Hepatic stellate cell (primary cell): ENCODE results near the gene TTLL11.
"Not testable (repeated sequence)": the region's sequence is repeated elsewhere in the genome, so short reads cannot be mapped to it uniquely, and the experiment has no call there.

Source experiments
- DNase-seq: peaks from one replicate; pipeline ENCODE4 v3.0.0; 2011; ENCODE audit warnings: low spot score

The TTLL11 gene

GRCh38 chr9:122125509-122126330 is 32.6 kb upstream of the TTLL11 start:
- peak; percentile 50 for DNase-seq

GRCh38 chr9:122125158-122125508 is 32.0 kb upstream of the TTLL11 start:
- peak; percentile 94 for DNase-seq

DNA sequence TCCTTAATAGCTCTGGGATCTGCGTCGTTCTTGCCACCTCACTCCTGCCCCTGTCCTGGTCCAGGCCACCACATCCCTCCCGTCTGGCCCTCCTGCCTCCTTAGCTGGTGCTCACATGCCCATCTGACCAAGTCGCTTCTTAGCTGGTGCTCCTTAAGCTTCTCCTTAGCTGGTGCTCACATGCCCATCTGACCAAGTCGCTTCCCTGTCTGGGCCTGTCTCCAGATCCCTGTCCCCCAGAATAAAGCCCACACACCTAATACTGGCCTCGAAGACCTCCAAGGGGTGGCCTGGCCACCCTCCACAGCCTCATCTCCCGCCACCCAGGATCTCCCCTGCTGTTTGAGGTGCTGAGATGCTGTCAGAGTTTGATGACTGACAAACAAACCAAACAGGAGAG is 31.4 kb upstream of the TTLL11 start:
- DNase-seq, result no peak

DNA sequence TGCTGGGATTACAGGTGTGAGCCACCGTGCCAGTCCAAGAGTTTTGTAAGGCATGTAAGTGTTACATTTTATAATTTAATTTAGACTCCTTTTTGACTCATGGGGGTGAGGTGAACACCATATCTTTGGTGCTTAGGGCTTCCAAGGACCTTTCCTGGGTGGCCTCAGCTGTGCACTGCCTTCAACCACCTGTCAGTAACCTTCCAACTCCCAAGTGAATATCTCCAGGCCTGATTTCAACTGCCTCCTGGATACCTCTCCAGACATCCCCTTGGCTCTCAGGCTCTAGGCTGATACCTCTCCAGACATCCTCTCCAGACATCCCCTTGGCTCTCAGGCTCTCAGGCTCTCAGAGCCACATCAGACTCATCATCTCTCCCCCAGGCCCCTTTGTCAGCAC is 30.9 kb upstream of the TTLL11 start:
- DNase-seq, result no peak

DNA sequence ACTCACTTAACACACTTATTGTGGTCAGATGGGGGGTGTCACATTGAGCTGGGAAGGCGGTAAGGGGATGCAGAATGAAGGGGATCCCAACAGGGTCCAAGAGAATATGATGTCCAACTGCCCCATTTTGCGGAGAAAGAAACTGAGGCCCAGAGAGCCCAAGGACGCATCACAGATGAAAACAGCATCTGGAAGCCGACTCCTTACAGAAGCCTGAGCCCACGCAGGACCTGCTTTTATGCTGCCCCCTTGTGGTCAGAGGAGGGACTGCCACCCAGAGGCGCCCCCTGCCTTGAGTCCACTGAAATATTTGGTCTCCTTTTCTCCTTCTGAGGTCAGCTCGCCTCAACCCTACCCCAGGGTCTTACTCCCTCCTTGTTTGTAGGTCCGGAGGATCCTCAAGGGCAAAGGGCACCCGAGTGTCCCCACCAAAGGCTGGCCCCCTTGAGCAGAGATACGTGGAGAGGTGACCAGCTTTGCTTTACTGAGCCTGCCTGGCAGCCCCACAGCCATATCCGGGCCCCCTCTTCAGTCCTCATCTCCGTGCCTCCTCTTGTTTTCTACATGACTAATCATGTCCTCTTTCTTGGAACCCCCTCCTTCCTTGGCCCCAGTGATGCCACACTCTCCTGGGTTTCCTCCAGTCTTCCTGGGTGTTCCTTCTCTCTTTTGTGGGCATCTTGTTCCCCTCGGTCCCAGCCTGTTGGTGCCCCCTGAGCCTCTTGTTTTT is 30.0 kb upstream of the TTLL11 start:
- DNase-seq, result peak; percentile 90

GRCh38 chr9:122122468-122122867 is 29.4 kb upstream of the TTLL11 start:
- DNase-seq, result no peak

- DNase-seq, result no peak
Observed at GRCh38 chr9:122121931-122122330, 28.8 kb upstream of the TTLL11 start.

DNA sequence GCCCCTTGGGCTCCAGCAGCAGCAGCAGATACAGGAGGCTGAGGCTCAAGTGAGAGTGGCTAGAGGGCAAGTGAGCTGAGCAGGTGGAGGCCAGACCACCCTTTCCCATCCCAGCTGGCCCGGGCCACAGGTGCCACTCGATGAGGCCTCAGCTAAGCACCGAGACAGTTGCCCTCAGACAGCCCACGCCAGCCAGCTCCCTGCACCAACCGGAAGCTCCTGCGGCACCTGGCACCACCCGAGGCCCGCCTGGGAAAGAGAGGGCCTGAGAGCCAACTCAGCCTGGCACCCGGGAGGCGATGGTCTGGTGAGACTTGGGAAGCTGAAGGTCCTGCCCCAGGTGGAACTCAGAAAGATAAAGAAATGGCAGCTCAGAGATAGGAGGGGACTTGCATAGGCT is 28.3 kb upstream of the TTLL11 start:
- no peak for DNase-seq

- no peak for DNase-seq
Observed at GRCh38 chr9:122120316-122121071, 27.4 kb upstream of the TTLL11 start.

GRCh38 chr9:122119721-122120120 is 26.6 kb upstream of the TTLL11 start:
- no peak for DNase-seq

DNA sequence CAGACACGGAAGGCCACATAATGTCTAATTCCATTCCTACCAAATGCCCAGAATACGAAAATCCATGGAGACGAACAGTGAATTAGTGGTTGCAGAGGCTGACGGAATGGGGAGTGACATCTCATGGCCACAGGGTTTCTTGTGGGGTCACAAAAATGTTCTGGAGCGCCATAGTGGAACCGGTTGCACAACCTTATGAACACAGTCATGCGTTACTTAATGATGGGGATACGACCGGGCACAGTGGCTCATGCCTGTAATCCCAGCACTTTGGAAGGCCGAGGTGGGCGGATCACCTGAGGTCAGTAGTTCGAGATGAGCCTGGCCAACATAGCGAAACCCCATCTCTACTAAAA is 26.0 kb upstream of the TTLL11 start:
- DNase-seq, result no peak

DNA sequence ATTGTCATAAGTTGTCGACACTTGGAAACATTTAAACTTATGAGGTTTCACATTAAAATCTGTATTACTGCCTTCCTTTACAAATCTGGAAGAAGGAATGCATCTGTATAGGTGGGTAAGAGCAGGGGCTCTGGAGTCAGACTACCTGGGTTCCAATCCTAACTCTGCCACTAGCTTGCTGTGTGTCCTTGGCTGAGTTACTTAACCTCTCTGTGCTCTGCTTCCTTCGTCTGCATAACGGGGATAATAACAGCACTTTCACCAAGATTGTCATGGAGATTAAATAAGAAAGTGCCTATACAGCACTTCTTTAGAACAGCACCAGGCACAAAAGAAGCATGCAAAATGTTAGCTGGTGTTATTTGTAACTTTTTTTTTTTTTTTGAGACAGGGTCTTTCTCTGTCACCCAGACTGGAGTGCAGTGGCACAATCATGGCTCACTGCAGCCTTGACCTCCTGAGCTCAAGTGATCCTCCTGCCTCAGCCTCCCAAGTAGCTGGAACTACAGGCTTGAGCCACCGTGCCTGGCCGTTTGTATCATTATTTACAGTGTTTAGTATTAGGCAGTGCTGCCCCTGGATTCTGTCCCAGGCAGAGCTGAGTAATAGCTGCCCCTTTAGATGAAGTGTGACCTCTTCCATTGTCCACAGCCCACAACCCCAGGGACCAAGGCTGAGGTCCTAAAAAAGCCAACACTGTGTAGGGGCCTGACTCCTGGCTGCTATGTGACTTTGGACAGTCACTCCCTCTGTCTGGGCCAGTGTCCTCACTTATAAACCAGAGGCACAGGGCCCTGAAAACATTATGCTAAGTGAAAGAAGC is 25.4 kb upstream of the TTLL11 start:
- no peak for DNase-seq

DNA sequence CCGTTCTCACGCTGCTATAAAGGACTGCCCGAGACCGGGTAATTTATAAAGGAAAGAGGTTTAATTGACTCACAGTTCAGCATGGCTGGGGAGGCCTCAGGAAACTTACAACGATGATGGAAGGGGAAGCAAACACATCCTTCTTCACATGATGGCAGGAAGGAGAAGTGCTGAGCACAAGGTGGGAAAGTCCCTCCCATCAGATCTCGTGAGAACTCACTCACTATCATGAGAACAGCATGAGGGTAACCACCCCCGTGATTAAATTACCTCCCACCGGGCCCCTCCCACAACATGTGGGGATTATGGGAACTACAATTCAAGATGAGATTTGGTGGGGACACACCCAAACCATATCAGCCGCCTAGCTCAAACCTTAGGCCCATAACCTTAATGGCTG is 24.1 kb upstream of the TTLL11 start:
- not testable (repeated sequence) for DNase-seq

DNA sequence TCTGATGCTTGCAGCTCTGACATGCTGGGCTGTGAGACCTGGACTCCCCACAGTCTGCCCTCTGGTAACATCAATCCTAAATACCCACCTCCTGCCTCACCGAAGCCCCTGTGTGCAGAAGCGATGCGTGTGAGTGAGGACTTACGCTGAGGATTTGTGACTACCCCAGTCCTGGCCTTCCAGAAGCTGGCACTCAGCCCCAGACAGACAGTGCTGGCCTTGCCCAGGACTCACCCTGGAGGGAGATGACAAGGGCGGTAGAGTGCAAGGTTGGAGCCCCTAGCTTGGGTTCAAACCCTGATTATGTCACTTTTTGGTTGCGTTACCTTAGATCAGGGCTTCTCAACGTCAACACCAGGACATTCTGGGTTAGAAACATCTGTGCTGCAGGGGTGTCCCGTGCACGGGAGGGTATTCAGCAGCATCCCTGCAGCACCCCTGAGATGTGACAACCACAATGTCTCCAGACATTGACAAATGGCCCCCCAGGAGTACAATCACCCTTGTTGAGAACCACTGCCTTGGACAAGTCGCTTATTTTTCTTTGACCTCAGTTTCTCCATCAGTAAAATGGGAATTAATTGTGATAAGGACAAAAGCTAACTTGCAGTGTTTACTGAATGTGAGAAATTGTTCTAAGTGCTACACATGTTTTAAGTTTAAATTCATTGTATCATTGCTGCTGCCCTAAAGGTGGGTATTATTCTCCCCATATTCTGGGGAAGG is 23.5 kb upstream of the TTLL11 start:
- no peak for DNase-seq

- no peak for DNase-seq
Observed at GRCh38 chr9:122116040-122116439, 22.9 kb upstream of the TTLL11 start.

DNA sequence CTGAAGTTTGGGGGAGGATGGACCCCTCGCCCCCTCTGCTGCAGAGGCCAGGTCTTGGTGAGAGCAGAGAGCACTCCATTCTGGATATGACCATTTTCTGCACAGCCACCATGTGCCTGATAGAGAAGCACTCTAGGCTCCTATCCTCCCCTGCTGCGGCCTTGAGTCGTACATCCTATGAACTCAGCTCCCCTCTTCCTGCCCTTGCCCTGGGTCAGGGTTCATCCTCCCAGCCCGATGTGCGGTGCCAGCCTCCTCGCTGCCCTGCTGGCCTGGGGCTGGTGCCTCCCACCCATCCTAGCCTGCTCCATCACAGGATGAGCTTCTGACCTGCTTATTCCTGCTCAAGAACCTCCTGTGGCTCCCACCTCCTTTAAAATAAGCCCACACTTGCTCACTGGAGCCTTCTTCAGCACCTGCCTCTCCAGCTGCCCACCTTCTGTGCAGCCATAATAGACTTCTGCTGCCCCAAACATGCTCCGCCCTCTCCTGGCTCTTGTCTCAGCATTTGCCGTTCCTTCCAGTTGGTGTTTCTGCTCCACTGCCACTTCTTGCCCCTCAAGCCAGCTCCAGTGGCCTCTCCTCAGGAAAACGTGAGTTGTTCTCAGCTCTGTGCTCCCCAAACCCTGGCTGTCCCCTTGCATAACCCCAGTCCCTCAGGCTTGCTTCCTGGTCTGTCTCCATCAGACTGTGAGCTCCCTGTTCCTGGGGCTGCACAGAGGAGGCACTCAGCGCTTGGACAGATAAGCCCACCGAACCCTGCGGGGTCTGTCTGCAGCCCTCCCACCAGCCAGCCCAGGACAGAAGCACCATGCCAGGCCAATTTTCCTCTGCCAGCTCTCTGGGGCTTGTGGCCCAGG is 22.3 kb upstream of the TTLL11 start:
- DNase-seq, result no peak

- DNase-seq, result no peak
Observed at GRCh38 chr9:122113574-122113973, 20.5 kb upstream of the TTLL11 start.

GRCh38 chr9:122112238-122112637 is 19.1 kb upstream of the TTLL11 start:
- no peak for DNase-seq

GRCh38 chr9:122111413-122112085 is 18.4 kb upstream of the TTLL11 start:
- DNase-seq, result no peak
